ENCODE data around the gene RRP8. TPM values are rescaled to one million over a fixed set of nuclear protein-coding genes. Genes with fewer than 3 reads are reported as not detected.

RRP8 gene
- total and polyA plus RNA-seq, 9 of the 15 experiments (the other 6 are each of a cell fraction or from before 2014, with no cell fraction given): 5.7 to 47.3 (median 32.6) TPM

GRCh38 chr11:6612213-6613041 lies 9.0 kb upstream of the RRP8 start, which contains the start of gene TAF10 (continued):
- TF ChIP-seq ZNF407 (IDR thresholded peaks at IDR 0.05; ENCODE audit: low read depth): no peak
- peak; percentile 81; the same call in 1 of the 2 replicates for TF ChIP-seq NFRKB (IDR thresholded peaks at IDR 0.05; ENCODE audit: low read depth)
- TF ChIP-seq BDP1 (IDR thresholded peaks at IDR 0.05; ENCODE audit: insufficient read depth, insufficient read length): no peak
- TF ChIP-seq ZNF75A (CRISPR knock-in tag; IDR thresholded peaks at IDR 0.05): no peak
- no peak for TF ChIP-seq NR2C1 (IDR thresholded peaks at IDR 0.05)
- no peak for TF ChIP-seq NR2C1 (tag; IDR thresholded peaks at IDR 0.05)
- no peak for TF ChIP-seq ZNF507 (tag; conservative IDR thresholded peaks at IDR 0.05)
- no peak for TF ChIP-seq TCFL5 (CRISPR knock-in tag; conservative IDR thresholded peaks at IDR 0.05)
- TF ChIP-seq STAT5B (CRISPR knock-in tag; IDR thresholded peaks at IDR 0.05): no peak
- peak; percentile 42 for TF ChIP-seq GTF2E2 (tag; IDR thresholded peaks at IDR 0.05)
- peak; percentile 76; the same call in 1 of the 2 replicates for TF ChIP-seq RNF2 (IDR thresholded peaks at IDR 0.05)
- TF ChIP-seq MTA1 (IDR thresholded peaks at IDR 0.05; ENCODE audit: borderline replicate concordance): peak; percentile 22; the same call in 1 of the 2 replicates
- peak; percentile 82 to 88; a peak in 3 of 4 replicates for TF ChIP-seq TEAD1 (CRISPR knock-in tag; IDR thresholded peaks at IDR 0.05)
- peak; percentile 74 for TF ChIP-seq KLF13 (tag; IDR thresholded peaks at IDR 0.05; ENCODE audit: borderline replicate concordance, low read depth)
- no peak for TF ChIP-seq ZNF449 (CRISPR knock-in tag; IDR thresholded peaks at IDR 0.05)
- no peak for TF ChIP-seq XRCC3 (IDR thresholded peaks at IDR 0.05)
- peak; percentile 81; the same call in 1 of the 2 replicates for TF ChIP-seq FOXP1 (CRISPR knock-in tag; IDR thresholded peaks at IDR 0.05)
- peak; percentile 95 for TF ChIP-seq GABPA (tag; conservative IDR thresholded peaks at IDR 0.05; ENCODE audit: low read depth)
- peak; percentile 95 for TF ChIP-seq RBFOX2 (IDR thresholded peaks at IDR 0.05; ENCODE audit: low read depth, low read length)
- TF ChIP-seq TSC22D4 (tag; IDR thresholded peaks at IDR 0.05): no peak

Measured in K562 (cell line).